GM19351 (cell line): ENCODE data around the gene PCBP2.
A peak's percentile ranks its signal among the peaks of the same experiment; 100 is the strongest.
"Not testable (repeated sequence)": the region's sequence is repeated elsewhere in the genome, so short reads cannot be mapped to it uniquely, and the experiment has no call there.

Source experiments
- ATAC-seq: cut with Tn5 transposase; IDR thresholded peaks from one replicate; pipeline ENCODE4 v1.9.1; 2021; ENCODE audit warnings: mild to moderate bottlenecking, moderate library complexity; ENCODE audit not compliant: unreplicated experiment

The PCBP2 gene

GRCh38 chr12:53451661-53452158, at the start of gene PCBP2:
Gene PCBP2, plus strand, starts transcription at chr12:53452102. Its CDS starts 2,699 bp downstream, at chr12:53454801.
- peak; percentile 97 for ATAC-seq

- ATAC-seq: not testable (repeated sequence)
These were observed 49.6 kb upstream of the PCBP2 start for GRCh38 chr12:53402351-53402750.

GRCh38 chr12:53402871-53403270, 49.0 kb upstream of the PCBP2 start:
- ATAC-seq: no peak

DNA sequence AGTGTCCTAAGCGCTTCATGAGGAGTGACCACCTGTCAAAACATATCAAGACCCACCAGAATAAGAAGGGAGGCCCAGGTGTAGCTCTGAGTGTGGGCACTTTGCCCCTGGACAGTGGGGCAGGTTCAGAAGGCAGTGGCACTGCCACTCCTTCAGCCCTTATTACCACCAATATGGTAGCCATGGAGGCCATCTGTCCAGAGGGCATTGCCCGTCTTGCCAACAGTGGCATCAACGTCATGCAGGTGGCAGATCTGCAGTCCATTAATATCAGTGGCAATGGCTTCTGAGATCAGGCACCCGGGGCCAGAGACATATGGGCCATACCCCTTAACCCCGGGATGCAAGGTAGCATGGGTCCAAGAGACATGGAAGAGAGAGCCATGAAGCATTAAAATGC, 41.0 kb upstream of the PCBP2 start:
- no peak for ATAC-seq

- ATAC-seq: no peak
These were observed 38.3 kb upstream of the PCBP2 start for GRCh38 chr12:53413485-53414204.

DNA sequence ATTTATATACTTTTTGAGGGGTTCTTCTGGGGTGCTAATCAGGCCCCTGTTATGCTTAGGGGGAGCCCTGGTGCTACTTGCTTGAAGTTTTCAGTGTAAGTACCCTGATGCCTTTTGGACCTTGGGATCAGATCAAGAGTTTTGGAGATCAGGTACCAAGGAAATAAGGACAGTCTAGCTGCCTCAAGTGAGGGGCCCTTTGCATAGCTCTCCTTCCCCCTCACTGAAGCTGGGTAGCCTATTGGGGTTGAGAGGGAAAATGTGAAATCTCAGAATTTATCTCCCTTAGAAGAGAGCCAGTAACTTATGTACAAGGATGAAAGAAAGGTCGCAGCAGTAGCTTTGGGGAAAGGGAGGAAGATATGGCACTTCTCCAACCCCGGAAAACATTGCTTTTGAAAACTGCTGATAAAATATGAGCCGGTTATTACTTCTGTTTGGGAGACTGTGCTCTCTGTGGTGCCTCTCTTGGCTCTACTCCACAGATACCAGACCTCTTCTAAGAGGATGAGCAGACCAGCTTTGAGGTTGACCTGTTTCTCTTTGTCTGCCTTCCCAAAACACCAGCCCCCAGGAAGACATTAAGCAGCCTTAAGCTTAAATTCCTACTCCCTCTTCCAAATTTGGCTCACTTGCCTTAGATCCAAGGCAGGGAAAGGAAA, 37.0 kb upstream of the PCBP2 start:
- no peak for ATAC-seq

DNA sequence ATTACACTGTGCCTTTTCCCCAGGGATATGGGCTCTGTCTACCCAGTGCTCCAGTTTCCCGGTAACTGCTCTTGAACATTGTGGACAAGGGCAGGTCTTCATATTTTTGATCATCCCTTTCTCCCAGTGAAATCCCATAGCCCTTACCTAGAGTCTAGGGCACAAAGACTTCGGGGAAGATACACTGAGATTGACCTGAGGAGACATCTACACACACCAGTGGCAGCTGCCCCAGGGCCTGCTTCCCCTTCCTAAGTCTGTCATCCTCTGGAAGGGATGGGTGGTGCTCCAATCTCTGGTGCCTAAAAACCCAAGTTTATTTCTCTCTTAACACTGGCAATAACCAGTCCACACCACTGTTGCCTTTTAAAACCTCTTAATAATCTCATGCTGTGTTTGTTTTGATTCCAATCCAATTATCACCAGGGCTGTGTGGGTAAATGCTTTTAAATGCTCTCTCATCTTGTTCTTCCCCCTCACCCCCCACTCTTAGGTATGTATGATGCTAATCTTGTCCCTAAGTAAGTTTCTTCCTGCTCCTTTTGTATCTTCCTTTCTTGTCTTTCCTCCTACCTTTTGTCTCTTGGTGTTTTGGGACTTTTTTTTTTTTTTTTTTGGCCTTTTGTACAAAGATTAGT, 36.0 kb upstream of the PCBP2 start:
- ATAC-seq: not testable (repeated sequence)

DNA sequence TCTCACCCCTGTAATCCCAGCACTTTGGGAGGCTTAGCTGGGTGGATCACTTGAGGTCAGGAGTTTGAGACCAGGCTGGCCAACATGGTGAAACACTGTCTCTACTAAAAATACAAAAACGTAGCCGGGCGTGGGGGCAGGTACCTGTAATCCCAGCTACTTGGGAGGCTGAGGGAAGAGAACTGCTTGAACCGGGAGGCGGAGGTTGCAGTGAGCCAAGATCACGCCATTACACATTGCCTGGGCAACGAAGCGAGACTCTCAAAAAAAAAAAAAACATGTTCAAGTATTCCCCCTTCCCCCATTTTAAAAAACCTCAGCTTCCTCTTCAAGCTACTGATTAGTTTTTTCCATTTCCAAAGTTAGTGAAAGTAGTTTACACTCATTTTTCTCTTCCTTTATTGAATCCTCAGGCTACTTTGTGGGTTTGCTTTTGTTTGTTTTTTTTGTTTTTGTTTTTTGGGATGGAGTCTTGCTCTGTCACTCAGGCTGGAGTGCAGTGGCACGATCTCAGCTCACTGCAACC, 34.5 kb upstream of the PCBP2 start:
- ATAC-seq: not testable (repeated sequence)

DNA sequence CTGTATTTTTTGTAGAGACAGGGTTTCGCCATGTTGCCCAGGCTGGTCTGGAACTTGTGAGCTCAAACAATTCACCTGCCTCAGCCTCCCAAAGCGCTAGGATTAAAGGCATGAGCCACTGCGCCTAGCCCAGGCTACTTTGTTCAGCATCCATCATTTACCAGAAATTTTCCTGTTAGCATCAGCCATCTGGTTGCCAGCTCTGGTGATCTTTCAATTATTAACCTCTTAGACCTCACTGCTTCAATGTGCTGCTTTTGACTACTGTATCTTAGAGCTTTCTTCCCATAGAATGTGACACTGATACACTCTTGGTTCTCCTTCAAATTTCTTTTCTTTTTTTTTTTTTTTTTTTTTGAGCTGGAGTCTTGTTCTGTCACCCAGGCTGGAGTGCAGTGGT, 33.7 kb upstream of the PCBP2 start:
- ATAC-seq: no peak

DNA sequence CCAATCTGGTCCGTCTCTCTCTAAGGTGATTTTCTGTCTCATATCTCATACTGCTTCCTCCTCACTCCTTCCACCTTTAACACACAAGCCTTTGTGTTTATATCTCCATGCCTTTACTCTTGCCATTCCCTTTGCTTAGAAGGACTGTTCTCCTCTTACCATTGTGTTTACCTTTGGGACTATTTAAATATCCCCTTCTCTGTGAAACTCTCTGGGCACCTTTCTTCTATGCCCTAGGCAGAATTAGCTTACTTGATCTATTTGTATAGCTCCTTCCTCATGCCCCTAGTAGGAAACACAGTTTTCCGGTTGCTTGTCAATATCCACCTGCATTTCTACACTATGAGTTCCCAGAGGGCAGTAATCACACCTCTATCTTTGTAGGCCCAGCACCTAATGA, 32.1 kb upstream of the PCBP2 start:
- ATAC-seq: no peak

DNA sequence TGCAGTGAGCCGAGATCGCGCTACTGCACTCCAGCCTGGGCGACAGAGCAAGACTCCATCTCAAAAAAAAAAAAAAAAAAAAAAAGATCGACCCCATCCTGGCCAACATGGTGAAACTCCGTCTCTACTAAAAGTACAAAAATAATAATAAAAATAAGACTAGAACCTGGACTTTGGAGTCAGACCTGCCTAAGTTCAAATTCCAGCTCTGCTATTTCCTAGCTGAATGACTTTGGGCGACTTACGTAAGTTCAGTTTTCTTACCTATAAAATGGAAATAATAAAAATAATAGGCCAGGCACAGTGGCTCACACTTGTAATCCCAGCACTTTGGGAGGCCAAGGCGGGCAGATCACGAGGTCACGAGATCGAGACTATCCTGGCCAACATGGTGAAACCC, 29.7 kb upstream of the PCBP2 start:
- ATAC-seq: not testable (repeated sequence)

DNA sequence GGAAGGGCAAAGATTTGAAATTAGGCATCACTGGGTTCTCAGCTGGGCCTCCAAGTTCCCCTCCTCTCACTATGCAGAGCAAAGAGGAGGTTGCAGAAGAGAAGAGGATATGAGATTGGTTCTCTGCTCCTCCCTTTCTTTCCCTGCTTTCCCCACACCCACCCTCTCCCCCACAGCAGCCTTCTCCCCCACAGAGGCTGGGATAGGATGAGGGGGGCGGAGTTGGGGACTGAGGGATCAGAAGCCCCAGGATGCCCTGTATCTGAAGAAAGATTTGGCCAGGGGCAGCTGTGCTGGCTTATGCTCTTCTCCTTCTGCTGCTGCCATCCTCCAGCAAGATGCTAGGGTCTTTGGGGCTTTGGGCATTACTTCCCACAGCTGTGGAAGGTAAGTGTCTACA, 28.3 kb upstream of the PCBP2 start, which contains the start of gene AMHR2:
AMHR2 (plus strand) TSS at position 259 of the 400 bp plus-strand sequence; CDS start at position 339, 80 bp downstream.
- no peak for ATAC-seq

DNA sequence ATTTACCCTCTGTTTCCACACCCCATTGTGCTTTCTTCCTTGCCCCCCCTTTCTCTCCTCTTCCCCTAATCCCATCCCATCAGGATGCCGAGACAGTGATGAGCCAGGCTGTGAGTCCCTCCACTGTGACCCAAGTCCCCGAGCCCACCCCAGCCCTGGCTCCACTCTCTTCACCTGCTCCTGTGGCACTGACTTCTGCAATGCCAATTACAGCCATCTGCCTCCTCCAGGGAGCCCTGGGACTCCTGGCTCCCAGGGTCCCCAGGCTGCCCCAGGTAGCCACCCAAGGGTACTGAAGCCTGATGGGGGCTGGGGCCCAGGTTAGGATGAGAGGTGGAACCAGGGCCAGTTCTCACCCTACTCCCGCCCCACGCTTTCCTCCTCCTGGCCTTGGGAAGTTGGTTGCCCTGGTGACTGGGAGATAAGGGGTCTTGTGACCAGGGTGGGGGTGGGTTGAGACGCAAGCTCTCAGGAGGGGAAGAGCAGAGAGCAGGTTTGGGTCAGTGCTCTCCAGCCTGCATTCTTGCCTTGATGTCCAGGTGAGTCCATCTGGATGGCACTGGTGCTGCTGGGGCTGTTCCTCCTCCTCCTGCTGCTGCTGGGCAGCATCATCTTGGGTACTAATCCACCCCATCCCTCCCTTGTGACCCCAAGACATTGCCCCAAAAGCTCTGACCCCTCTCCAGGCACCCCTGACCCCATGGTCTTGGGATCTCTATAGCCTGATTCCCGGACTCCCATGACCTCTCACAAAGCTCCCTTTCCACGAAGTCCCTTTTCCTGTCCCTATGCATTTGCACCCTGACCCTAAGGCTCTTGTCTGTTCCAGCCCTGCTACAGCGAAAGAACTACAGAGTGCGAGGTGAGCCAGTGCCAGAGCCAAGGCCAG, 27.0 kb upstream of the PCBP2 start:
- ATAC-seq: no peak

- ATAC-seq: no peak
These were observed 26.3 kb upstream of the PCBP2 start for GRCh38 chr12:53425515-53426150.

DNA sequence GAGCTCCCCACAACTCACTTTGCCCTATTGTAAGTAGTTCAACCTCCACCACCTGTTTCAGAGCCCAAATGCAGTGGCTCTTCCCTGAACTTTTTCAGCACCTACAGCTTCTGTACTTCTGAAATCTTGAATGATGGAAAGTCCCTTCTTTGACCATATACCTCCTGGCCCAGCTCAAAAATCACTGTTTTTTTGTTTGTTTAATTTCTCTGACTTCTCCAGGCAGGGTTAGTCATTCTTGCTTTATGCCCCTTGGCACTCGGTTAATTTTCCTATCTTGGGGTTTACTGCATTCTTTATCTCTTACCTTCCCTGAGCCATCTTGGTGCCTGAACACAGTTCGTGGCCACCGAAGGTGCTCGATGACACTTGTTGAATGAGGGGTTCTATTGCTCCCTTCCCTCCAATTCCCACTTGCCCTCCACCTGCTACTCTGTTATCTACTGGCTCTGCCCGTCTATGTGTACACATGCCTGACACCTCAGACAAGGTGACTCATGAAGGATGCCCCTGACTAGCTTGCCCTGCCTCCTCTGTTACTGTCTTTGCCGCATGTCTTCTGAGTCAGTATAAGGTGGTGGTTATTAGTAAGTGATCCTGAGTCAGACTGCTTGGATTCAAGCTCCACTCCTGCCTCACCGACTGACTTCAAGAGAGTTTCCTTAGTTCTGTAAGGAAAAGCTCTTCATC, 23.9 kb upstream of the PCBP2 start:
- no peak for ATAC-seq

DNA sequence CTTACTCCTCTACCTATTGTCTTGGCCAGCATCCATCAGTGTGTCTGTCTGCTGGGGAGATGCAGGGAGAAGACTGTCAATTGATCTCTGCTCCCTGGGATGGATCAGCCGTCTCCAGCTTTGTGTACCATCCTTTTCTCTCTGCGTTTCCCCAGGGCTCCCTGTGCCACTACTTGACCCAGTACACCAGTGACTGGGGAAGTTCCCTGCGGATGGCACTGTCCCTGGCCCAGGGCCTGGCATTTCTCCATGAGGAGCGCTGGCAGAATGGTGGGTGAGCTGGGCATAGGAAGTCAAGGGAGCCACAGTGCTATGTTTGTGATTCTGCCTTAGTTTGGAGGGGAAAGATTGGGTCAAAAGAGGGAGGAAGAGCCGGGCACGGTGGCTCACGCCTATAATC, 23.2 kb upstream of the PCBP2 start:
- no peak for ATAC-seq

DNA sequence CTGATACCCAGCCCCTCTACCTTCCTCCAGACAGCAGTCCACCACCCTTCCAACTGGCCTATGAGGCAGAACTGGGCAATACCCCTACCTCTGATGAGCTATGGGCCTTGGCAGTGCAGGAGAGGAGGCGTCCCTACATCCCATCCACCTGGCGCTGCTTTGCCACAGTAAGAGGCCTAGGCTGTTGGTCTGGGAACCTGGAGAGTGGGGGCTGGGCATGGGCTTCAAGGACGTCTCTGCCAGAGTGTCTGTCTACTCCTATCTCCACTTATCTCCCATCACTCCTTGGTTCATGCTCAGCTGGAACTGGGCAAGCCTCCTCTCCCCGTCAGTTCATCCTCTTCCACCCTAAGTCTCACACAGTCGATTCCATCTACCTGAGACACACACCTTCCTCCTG, 21.8 kb upstream of the PCBP2 start:
- no peak for ATAC-seq

- no peak for ATAC-seq
These were observed 20.7 kb upstream of the PCBP2 start for GRCh38 chr12:53431187-53431586.

- not testable (repeated sequence) for ATAC-seq
These were observed 16.6 kb upstream of the PCBP2 start for GRCh38 chr12:53435326-53435725.
